SU-DHL-6 (cell line): ENCODE data around the gene NACC2.

Experiments used
- H2AFZ ChIP-seq: fragments of 200-600 bp; sonication (generic); 2 replicates; pipeline ENCODE4 v1.6.1; 2014; ENCODE audit warnings: low read depth, mild to moderate bottlenecking, moderate library complexity, mixed read lengths, antibody characterized with exemption, low read length; ENCODE audit not compliant: severe bottlenecking
- H3F3A ChIP-seq: fragments of 200-600 bp; shearing (Covaris generic); 2 replicates; pipeline ENCODE4 v1.6.0; 2016; ENCODE audit warnings: antibody characterized with exemption, mild to moderate bottlenecking; ENCODE audit not compliant: insufficient read depth
- H3K27ac ChIP-seq: fragments of 200-600 bp; sonication (generic); 2 replicates; pipeline ENCODE4 v1.5.1; 2016; ENCODE audit warnings: low read depth, mild to moderate bottlenecking, low read length, moderate library complexity, mixed read lengths
- H3K27me3 ChIP-seq: fragments of 200-600 bp; sonication (generic), shearing (Covaris generic); 2 replicates; pipeline ENCODE4 v1.6.0; 2014; ENCODE audit warnings: mild to moderate bottlenecking, low read length
- H3K36me3 ChIP-seq: fragments of 200-600 bp; sonication (generic); 2 replicates; pipeline ENCODE4 v1.6.1; 2014; ENCODE audit warnings: mild to moderate bottlenecking, low read length, mixed read lengths
- H3K4me2 ChIP-seq: fragments of 300-600, 200-600 bp; shearing (Covaris generic), sonication (generic); 2 replicates; pipeline ENCODE4 v1.6.0; 2014; ENCODE audit warnings: low read length, low read depth, mild to moderate bottlenecking; ENCODE audit not compliant: poor library complexity, severe bottlenecking
- H3K4me3 ChIP-seq: fragments of 200-600 bp; sonication (generic); 2 replicates; pipeline ENCODE4 v1.5.1; 2014; ENCODE audit warnings: antibody characterized with exemption, low read length, mild to moderate bottlenecking, mixed read lengths; ENCODE audit not compliant: insufficient read depth, poor library complexity, severe bottlenecking
- H3K79me2 ChIP-seq: fragments of 200-600 bp; sonication (generic); 2 replicates; pipeline ENCODE4 v1.6.1; 2014; ENCODE audit warnings: mild to moderate bottlenecking, low read length, moderate library complexity; ENCODE audit not compliant: insufficient read depth
- H3K9ac ChIP-seq: fragments of 200-600 bp; sonication (generic); 2 replicates; pipeline ENCODE4 v1.7.0; 2014; ENCODE audit warnings: mild to moderate bottlenecking, low read length
- H3K9me2 ChIP-seq: fragments of 200-600 bp; sonication (generic); replicated peaks from 2 replicates; pipeline ENCODE4 v1.6.1; 2014; ENCODE audit warnings: low read length; ENCODE audit not compliant: insufficient read depth
- H3K9me3 ChIP-seq: fragments of 200-600 bp; sonication (generic); 2 replicates; pipeline ENCODE4 v1.6.1; 2014; ENCODE audit warnings: low read length, mixed read lengths; ENCODE audit not compliant: insufficient read depth
- H4K20me1 ChIP-seq: fragments of 200-600 bp; sonication (generic); 2 replicates; pipeline ENCODE4 v1.6.1; 2014; ENCODE audit warnings: low read depth, mild to moderate bottlenecking, antibody characterized with exemption, low read length, moderate library complexity, mixed read lengths
- CTCF ChIP-seq: fragments of 200-600 bp; sonication (generic); IDR thresholded peaks from one replicate; pipeline ENCODE4 v1.5.1; 2017; ENCODE audit warnings: antibody characterized with exemption, mild to moderate bottlenecking, low read length, moderate library complexity; ENCODE audit not compliant: insufficient read depth, poor library complexity, severe bottlenecking
- EZH2phosphoT487 ChIP-seq: fragments of 200-600 bp; sonication (generic), shearing (Covaris generic); conservative IDR thresholded peaks from 2 replicates; pipeline ENCODE4 v1.6.1; 2018; ENCODE audit warnings: mild to moderate bottlenecking, antibody characterized with exemption, low read length, moderate library complexity, mixed read lengths

The NACC2 gene

GRCh38 chr9:136119061-136119882 is 24.2 kb upstream of the NACC2 start:
- TF ChIP-seq EZH2phosphoT487, result no peak
- Histone ChIP-seq H3F3A (no peaks in the 10 kb centered on the region), H3K27ac (peak overlapping the region; percentile 72), H3K9me2 (no peaks in the 10 kb centered on the region), H2AFZ (peak overlapping the region; percentile 38), H4K20me1 (no peaks in the 10 kb centered on the region), H3K4me3 (peak overlapping the region; percentile 79), H3K27me3 (no peaks in the 10 kb centered on the region), H3K4me2 (peak overlapping the region; percentile 55), H3K79me2 (no peaks in the 10 kb centered on the region), H3K9me3 (no peaks in the 10 kb centered on the region), H3K9ac (peak overlapping the region; percentile 95), H3K36me3 (no peaks in the 10 kb centered on the region)

- Histone ChIP-seq H3K9me3 (no peaks in the 10 kb centered on the region), H3K27ac (peak within 1 kb of the TSS; percentile 72)
Observed at GRCh38 chr9:136118320-136119060, 23.4 kb upstream of the NACC2 start, which contains the start of gene TMEM250. Gene TMEM250 (minus strand): TSS chr9:136118875. CDS start chr9:136116900, 1,975 bp downstream.

GRCh38 chr9:136117916-136118319 is 22.8 kb upstream of the NACC2 start:
- Histone ChIP-seq H3K9me3 (no peaks in the 10 kb centered on the region), H3F3A (0 out of 2 replicates have a peak, but pooled peaks cover 5% of the 10 kb centered on the region), H3K27me3 (no peaks in the 10 kb centered on the region), H2AFZ (peak overlapping the region; percentile 6), H3K4me3 (peak overlapping the region; percentile 79), H3K36me3 (no peaks in the 10 kb centered on the region), H3K9me2 (no peaks in the 10 kb centered on the region), H4K20me1 (no peaks in the 10 kb centered on the region), H3K27ac (peak overlapping the region; percentile 72), H3K79me2 (no peaks in the 10 kb centered on the region), H3K9ac (peak overlapping the region; percentile 95), H3K4me2 (peak overlapping the region; percentile 55)
- TF ChIP-seq EZH2phosphoT487 (no peak), CTCF (no peak)

More at GRCh38 chr9:136118320-136119060, 23.4 kb upstream of the NACC2 start, which contains the start of gene TMEM250:
- peak within 1 kb of the TSS; percentile 55 for H3K4me2 ChIP-seq
- TF ChIP-seq EZH2phosphoT487, result no peak
- TF ChIP-seq CTCF, result no peak
- no peaks in the 10 kb centered on the region for H3K9me2 ChIP-seq
- H3F3A ChIP-seq, result no peaks in the 10 kb centered on the region
- H3K9ac ChIP-seq, result peak within 1 kb of the TSS; percentile 95
- no peaks in the 10 kb centered on the region for H3K36me3 ChIP-seq
- H4K20me1 ChIP-seq, result no peaks in the 10 kb centered on the region
- no peaks in the 10 kb centered on the region for H3K79me2 ChIP-seq
- peak within 1 kb of the TSS; percentile 38 for H2AFZ ChIP-seq
- peak within 1 kb of the TSS; percentile 79 for H3K4me3 ChIP-seq
- no peaks in the 10 kb centered on the region for H3K27me3 ChIP-seq
